ENCODE data around the gene BIRC6.
"Not testable (repeated sequence)": the region's sequence is repeated elsewhere in the genome, so short reads cannot be mapped to it uniquely, and the experiment has no call there.

BIRC6 gene

GRCh38 chr2:32627814-32628579 lies 271.2 kb downstream of the BIRC6 start, which contains the start of gene TTC27:
TSS of gene TTC27 (plus strand) at chr2:32628050. CDS start at chr2:32628293, 243 bp downstream.
- H3K27ac ChIP-seq, result peak within 1 kb of the TSS; percentile 38; the same call in 1 of the 2 replicates
- no peaks in the 10 kb centered on the region for H3K36me3 ChIP-seq (ENCODE audit: insufficient read depth)
- peak within 1 kb of the TSS; percentile 99 for H2AFZ ChIP-seq (ENCODE audit: low read depth)

DNA sequence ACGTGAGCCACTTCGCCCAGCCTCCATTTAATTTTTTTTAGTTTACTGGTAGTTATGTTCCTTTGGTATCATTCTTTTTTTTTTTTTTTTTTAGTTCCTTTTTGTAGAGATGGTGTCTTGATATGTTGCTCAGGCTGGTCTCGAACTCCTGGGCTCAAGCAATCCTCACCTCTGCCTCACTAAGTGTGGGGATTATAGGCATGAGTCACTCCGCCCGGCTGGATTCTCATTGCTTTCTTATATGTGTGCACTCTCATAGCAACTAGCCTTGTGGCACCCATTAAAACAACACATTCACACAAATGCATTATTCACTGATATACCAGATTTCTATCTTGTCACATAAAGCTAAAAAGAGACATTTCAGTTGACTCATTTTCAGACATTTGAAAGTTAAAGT lies 275.3 kb downstream of the BIRC6 start:
- H3K36me3 ChIP-seq (ENCODE audit: insufficient read depth), result no peaks in the 10 kb centered on the region
- H3K27ac ChIP-seq, result no peak overlapping the region
- H3K4me3 ChIP-seq (IDR thresholded peaks at IDR 0.05; ENCODE audit: insufficient read depth, low read depth, low read length), result no peak overlapping the region
- H3K4me1 ChIP-seq (ENCODE audit: low read depth, poor library complexity, severe bottlenecking), result peaks cover 6% of the 10 kb centered on the region
- no peak for TF ChIP-seq CTCF (conservative IDR thresholded peaks at IDR 0.05; ENCODE audit: low read depth, low read length)
- H3K27me3 ChIP-seq (ENCODE audit: insufficient read depth, low read depth), result no peaks in the 10 kb centered on the region
- H3K4me2 ChIP-seq, result no peak overlapping the region
- H3K9ac ChIP-seq, result no peak overlapping the region
- H2AFZ ChIP-seq (ENCODE audit: low read depth), result no peak overlapping the region
- peaks cover 13% of the 10 kb centered on the region for H3K79me2 ChIP-seq (ENCODE audit: insufficient read depth, low read depth)
- H4K20me1 ChIP-seq (ENCODE audit: insufficient read depth), result no peaks in the 10 kb centered on the region

More at GRCh38 chr2:32627814-32628579, 271.2 kb downstream of the BIRC6 start, which contains the start of gene TTC27:
- Histone ChIP-seq H3K9ac (peak within 1 kb of the TSS; percentile 66; the same call in 1 of the 2 replicates), H4K20me1 (ENCODE audit: insufficient read depth) (no peaks in the 10 kb centered on the region), H3K79me2 (ENCODE audit: insufficient read depth, low read depth) (peaks cover 13% of the 10 kb centered on the region), H3K4me3 (IDR thresholded peaks at IDR 0.05; ENCODE audit: insufficient read depth, low read depth, low read length) (peak within 1 kb of the TSS; percentile 97), H3K27me3 (ENCODE audit: insufficient read depth, low read depth) (no peaks in the 10 kb centered on the region), H3K4me1 (ENCODE audit: low read depth, poor library complexity, severe bottlenecking) (peaks cover 6% of the 10 kb centered on the region), H3K4me2 (peak within 1 kb of the TSS; percentile 76)
- no peak; the same call in 1 of the 2 replicates for TF ChIP-seq CTCF (conservative IDR thresholded peaks at IDR 0.05; ENCODE audit: low read depth, low read length)

GRCh38 chr2:32633040-32633439 lies 276.2 kb downstream of the BIRC6 start:
- no peaks in the 10 kb centered on the region for H3K27me3 ChIP-seq (ENCODE audit: insufficient read depth, low read depth)
- peaks cover 13% of the 10 kb centered on the region for H3K79me2 ChIP-seq (ENCODE audit: insufficient read depth, low read depth)
- no peak for TF ChIP-seq CTCF (conservative IDR thresholded peaks at IDR 0.05; ENCODE audit: low read depth, low read length)
- H4K20me1 ChIP-seq (ENCODE audit: insufficient read depth), result no peaks in the 10 kb centered on the region
- peaks cover 6% of the 10 kb centered on the region for H3K4me1 ChIP-seq (ENCODE audit: low read depth, poor library complexity, severe bottlenecking)
- H2AFZ ChIP-seq (ENCODE audit: low read depth), result no peak overlapping the region
- no peak overlapping the region for H3K4me3 ChIP-seq (IDR thresholded peaks at IDR 0.05; ENCODE audit: insufficient read depth, low read depth, low read length)
- H3K27ac ChIP-seq, result no peak overlapping the region
- no peak overlapping the region for H3K4me2 ChIP-seq
- no peak overlapping the region for H3K9ac ChIP-seq
- H3K36me3 ChIP-seq (ENCODE audit: insufficient read depth), result no peaks in the 10 kb centered on the region

GRCh38 chr2:32638548-32638947 lies 281.7 kb downstream of the BIRC6 start:
- H3K36me3 ChIP-seq (ENCODE audit: insufficient read depth), result peaks cover 10% of the 10 kb centered on the region; the same call in 1 of the 2 replicates
- not testable (repeated sequence) for H4K20me1 ChIP-seq (ENCODE audit: insufficient read depth); H3K9ac ChIP-seq; H3K79me2 ChIP-seq (ENCODE audit: insufficient read depth, low read depth); H2AFZ ChIP-seq (ENCODE audit: low read depth); H3K4me1 ChIP-seq (ENCODE audit: low read depth, poor library complexity, severe bottlenecking); H3K4me3 ChIP-seq (IDR thresholded peaks at IDR 0.05; ENCODE audit: insufficient read depth, low read depth, low read length); H3K4me2 ChIP-seq; H3K27ac ChIP-seq; H3K27me3 ChIP-seq (ENCODE audit: insufficient read depth, low read depth)

DNA sequence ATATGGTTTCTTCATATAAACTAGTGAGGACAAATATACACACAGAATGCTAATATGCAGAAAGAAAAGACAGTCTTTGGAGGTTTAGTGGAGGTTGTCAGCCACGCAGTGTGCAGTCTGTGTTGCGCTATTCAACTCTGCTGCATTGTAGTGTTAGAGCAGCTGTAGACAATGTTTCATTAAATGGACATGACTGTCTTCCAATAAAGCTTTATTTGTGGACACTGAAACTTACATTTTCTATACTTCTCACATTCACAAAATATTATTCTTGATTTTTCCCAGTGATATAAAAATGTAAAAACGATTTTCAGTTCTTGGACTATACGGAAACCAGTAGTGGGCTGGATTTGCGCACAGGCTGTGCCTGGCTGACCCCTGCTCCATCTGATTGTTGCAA lies 284.4 kb downstream of the BIRC6 start:
- peaks cover 10% of the 10 kb centered on the region; the same call in 1 of the 2 replicates for H3K36me3 ChIP-seq (ENCODE audit: insufficient read depth)
- TF ChIP-seq CTCF (conservative IDR thresholded peaks at IDR 0.05; ENCODE audit: low read depth, low read length), result no peak

More for the DNA sequence above, 284.4 kb downstream of the BIRC6 start:
- Histone ChIP-seq H3K4me1 (ENCODE audit: low read depth, poor library complexity, severe bottlenecking) (no peaks in the 10 kb centered on the region), H3K9ac (no peak overlapping the region), H3K4me3 (IDR thresholded peaks at IDR 0.05; ENCODE audit: insufficient read depth, low read depth, low read length) (no peak overlapping the region), H3K4me2 (no peak overlapping the region), H3K79me2 (ENCODE audit: insufficient read depth, low read depth) (no peaks in the 10 kb centered on the region), H3K27me3 (ENCODE audit: insufficient read depth, low read depth) (no peaks in the 10 kb centered on the region), H2AFZ (ENCODE audit: low read depth) (no peak overlapping the region), H4K20me1 (ENCODE audit: insufficient read depth) (no peaks in the 10 kb centered on the region), H3K27ac (no peak overlapping the region)

Data from KMS-11 (cell line).